Trophoblast cell (in vitro differentiated cells and primary cell): ENCODE results near the gene SLC16A9.
"Not testable (repeated sequence)": the region's sequence is repeated elsewhere in the genome, so short reads cannot be mapped to it uniquely, and the experiment has no call there.

Experiments
- DNase-seq, 2 donors: peaks; one replicate each; pipeline ENCODE4 v3.0.0-alpha.2; 2016
- H2AFZ ChIP-seq: 2 replicates; pipeline ENCODE4 v1.6.1; 2013; ENCODE audit warnings: low read length, moderate library complexity, mild to moderate bottlenecking; ENCODE audit not compliant: insufficient read depth, poor library complexity
- H2AK5ac ChIP-seq: 2 replicates; pipeline ENCODE4 v1.6.1; 2013; ENCODE audit warnings: mild to moderate bottlenecking, low read length
- H2BK120ac ChIP-seq: 2 replicates; pipeline ENCODE4 v1.6.1; 2013; ENCODE audit warnings: low read length, mild to moderate bottlenecking, moderate library complexity; ENCODE audit not compliant: insufficient read depth, poor library complexity
- H2BK12ac ChIP-seq: 2 replicates; pipeline ENCODE4 v1.6.1; 2013; ENCODE audit warnings: mild to moderate bottlenecking, low read length, moderate library complexity
- H2BK5ac ChIP-seq: 2 replicates; pipeline ENCODE4 v1.6.1; 2013; ENCODE audit warnings: low read length, low read depth, moderate library complexity, mild to moderate bottlenecking; ENCODE audit not compliant: poor library complexity
- H3K14ac ChIP-seq: 2 replicates; pipeline ENCODE4 v1.6.1; 2013; ENCODE audit warnings: mild to moderate bottlenecking, low read length
- H3K18ac ChIP-seq: 2 replicates; pipeline ENCODE4 v1.6.1; 2013; ENCODE audit warnings: mild to moderate bottlenecking, low read length
- H3K23ac ChIP-seq: 2 replicates; pipeline ENCODE4 v1.6.1; 2013; ENCODE audit warnings: low read length
- H3K27ac ChIP-seq: 2 replicates; pipeline ENCODE4 v1.5.1; 2013; ENCODE audit warnings: low read depth, mild to moderate bottlenecking, inconsistent platforms, low read length, moderate library complexity
- H3K27me3 ChIP-seq: 2 replicates; pipeline ENCODE4 v1.6.1; 2013; ENCODE audit warnings: inconsistent platforms, mild to moderate bottlenecking, low read length, moderate library complexity; ENCODE audit not compliant: insufficient read depth
- H3K36me3 ChIP-seq, 2 experiments: 1 replicate in 1 of 2; 2 replicates in 1 of 2; pipeline ENCODE4 v1.6.1; 2013; ENCODE audit warnings: low read length in 2 of 2, mild to moderate bottlenecking in 2 of 2, moderate library complexity in 1 of 2; ENCODE audit not compliant: insufficient read depth in 2 of 2, control insufficient read depth in 1 of 2
- H3K4ac ChIP-seq: 2 replicates; pipeline ENCODE4 v1.6.1; 2013; ENCODE audit warnings: low read depth, mild to moderate bottlenecking, low read length, moderate library complexity
- H3K4me1 ChIP-seq, 2 experiments: 1 replicate in 1 of 2; 2 replicates in 1 of 2; pipeline ENCODE4 v1.6.1; 2013; ENCODE audit warnings: low read length in 2 of 2, mild to moderate bottlenecking in 2 of 2, moderate library complexity in 1 of 2; ENCODE audit not compliant: insufficient read depth in 2 of 2, control insufficient read depth in 1 of 2
- H3K4me2 ChIP-seq: 2 replicates; pipeline ENCODE4 v1.6.1; 2013; ENCODE audit warnings: inconsistent platforms, mild to moderate bottlenecking, low read length, moderate library complexity
- H3K4me3 ChIP-seq: 2 replicates; pipeline ENCODE4 v1.5.1; 2013; ENCODE audit warnings: mild to moderate bottlenecking, low read depth, low read length, inconsistent platforms
- H3K79me1 ChIP-seq: one replicate; pipeline ENCODE4 v1.6.1; 2013; ENCODE audit warnings: low read length
- H3K79me2 ChIP-seq: 2 replicates; pipeline ENCODE4 v1.6.1; 2013; ENCODE audit warnings: low read length, mild to moderate bottlenecking; ENCODE audit not compliant: control insufficient read depth, insufficient read depth, poor library complexity
- H3K9ac ChIP-seq: 2 replicates; pipeline ENCODE4 v1.6.1; 2013; ENCODE audit warnings: mild to moderate bottlenecking, low read length
- H3K9me3 ChIP-seq: 2 replicates; pipeline ENCODE4 v1.6.1; 2013; ENCODE audit warnings: low read depth, mild to moderate bottlenecking, control low read depth, inconsistent platforms, low read length; ENCODE audit not compliant: insufficient read depth
- H4K12ac ChIP-seq: 2 replicates; pipeline ENCODE4 v1.6.1; 2013; ENCODE audit warnings: low read depth, mild to moderate bottlenecking, low read length, moderate library complexity
- H4K8ac ChIP-seq: 2 replicates; pipeline ENCODE4 v1.6.1; 2013; ENCODE audit warnings: low read depth, mild to moderate bottlenecking, low read length, moderate library complexity
- H4K91ac ChIP-seq: one replicate; pipeline ENCODE4 v1.6.1; 2013; ENCODE audit warnings: low read depth, mild to moderate bottlenecking, low read length, moderate library complexity
- WGBS: extraction: QIAGEN DNeasy Blood & Tissue Kit; methylation state at CpG from one replicate; pipeline ENCODE4 v1.1.7; 2013; ENCODE audit warnings: missing lambda C conversion rate; ENCODE audit not compliant: insufficient read length, insufficient coverage; ENCODE audit errors: extremely low coverage; 5-methylcytosine and 5-hydroxymethylcytosine counted together

The SLC16A9 gene

DNA sequence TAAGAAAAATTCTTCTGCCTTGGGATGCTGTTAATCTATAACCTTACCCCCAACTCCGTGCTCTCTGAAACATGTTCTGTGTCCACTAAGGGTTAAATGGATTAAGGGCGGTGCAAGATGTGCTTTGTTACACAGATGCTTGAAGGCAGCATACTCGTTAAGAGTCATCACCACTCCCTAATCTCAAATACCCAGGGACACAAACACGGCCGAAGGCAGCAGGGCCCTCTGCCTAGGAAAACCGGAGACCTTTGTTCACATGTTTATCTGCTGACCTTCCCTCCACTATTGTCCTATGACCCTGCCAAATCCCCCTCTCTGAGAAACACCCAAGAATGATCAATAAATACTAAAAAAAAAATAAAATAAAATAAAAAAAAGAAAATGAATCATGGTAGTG is 35.1 kb upstream of the SLC16A9 start:
- H2BK120ac ChIP-seq, H3K27me3 ChIP-seq, DNase-seq, H3K4me1 ChIP-seq, H3K9me3 ChIP-seq, H3K23ac ChIP-seq, H2BK12ac ChIP-seq, H2BK5ac ChIP-seq, H3K14ac ChIP-seq, H2AK5ac ChIP-seq, H3K4me2 ChIP-seq, H4K8ac ChIP-seq, H3K18ac ChIP-seq, H3K79me1 ChIP-seq, H3K4ac ChIP-seq, H3K4me3 ChIP-seq, H4K12ac ChIP-seq, H3K36me3 ChIP-seq, H2AFZ ChIP-seq, H4K91ac ChIP-seq, H3K27ac ChIP-seq, H3K79me2 ChIP-seq, H3K9ac ChIP-seq: not testable (repeated sequence)
- WGBS = no CpG with 5 or more reads among the region's 6 CpGs

- not testable (repeated sequence) for H2AK5ac ChIP-seq, DNase-seq, H2BK120ac ChIP-seq, H3K4me2 ChIP-seq, H3K18ac ChIP-seq, H3K9ac ChIP-seq, H3K9me3 ChIP-seq, H3K79me1 ChIP-seq, H3K79me2 ChIP-seq, H3K27me3 ChIP-seq, H2BK5ac ChIP-seq, H4K91ac ChIP-seq, H3K4me3 ChIP-seq, H3K27ac ChIP-seq, H3K4me1 ChIP-seq, H4K12ac ChIP-seq, H3K4ac ChIP-seq, H3K14ac ChIP-seq, H2BK12ac ChIP-seq, H4K8ac ChIP-seq, H3K23ac ChIP-seq, H3K36me3 ChIP-seq, H2AFZ ChIP-seq
- WGBS = no CpG with 5 or more reads among the region's 32 CpGs
Measured at GRCh38 chr10:59744156-59744555, 34.5 kb upstream of the SLC16A9 start.

GRCh38 chr10:59741583-59741982 is 31.9 kb upstream of the SLC16A9 start:
- Histone ChIP-seq H3K18ac (no peak overlapping the region), H2BK12ac (no peak overlapping the region), H3K27me3 (no peaks in the 10 kb centered on the region), H3K14ac (no peak overlapping the region), H4K91ac (no peak overlapping the region), H3K4me3 (no peak overlapping the region), H3K23ac (no peak overlapping the region), H3K79me1 (no peaks in the 10 kb centered on the region), H2AK5ac (no peak overlapping the region), H3K9ac (no peak overlapping the region), H2BK5ac (no peak overlapping the region), H2BK120ac (no peak overlapping the region), H4K12ac (no peak overlapping the region), H2AFZ (no peak overlapping the region), H3K79me2 (no peaks in the 10 kb centered on the region), H3K27ac (no peak overlapping the region), H4K8ac (no peak overlapping the region), H3K4ac (no peak overlapping the region), H3K9me3 (no peaks in the 10 kb centered on the region), H3K4me2 (no peak overlapping the region), H3K4me1 (no peaks in the 10 kb centered on the region), H3K36me3 (no peaks in the 10 kb centered on the region)
- DNase-seq = no peak
- WGBS = no CpG with 5 or more reads among the region's 5 CpGs

GRCh38 chr10:59741048-59741447 is 31.4 kb upstream of the SLC16A9 start:
- Histone ChIP-seq H3K9ac (no peak overlapping the region), H2AK5ac (no peak overlapping the region), H3K79me1 (no peaks in the 10 kb centered on the region), H2BK120ac (no peak overlapping the region), H2BK12ac (no peak overlapping the region), H3K4me1 (no peaks in the 10 kb centered on the region), H3K4me2 (no peak overlapping the region), H4K91ac (no peak overlapping the region), H3K23ac (no peak overlapping the region), H3K14ac (no peak overlapping the region), H3K18ac (no peak overlapping the region), H3K36me3 (no peaks in the 10 kb centered on the region), H2BK5ac (no peak overlapping the region), H3K27ac (no peak overlapping the region), H3K9me3 (no peaks in the 10 kb centered on the region), H4K8ac (no peak overlapping the region), H3K4ac (no peak overlapping the region), H3K27me3 (no peaks in the 10 kb centered on the region), H4K12ac (no peak overlapping the region), H2AFZ (no peak overlapping the region), H3K4me3 (no peak overlapping the region), H3K79me2 (no peaks in the 10 kb centered on the region)
- DNase-seq = no peak

- no CpG with 5 or more reads among the region's 1 CpG for WGBS
- no peak overlapping the region for H3K18ac ChIP-seq
Measured at GRCh38 chr10:59736749-59737148, 27.1 kb upstream of the SLC16A9 start.

More at GRCh38 chr10:59736749-59737148, 27.1 kb upstream of the SLC16A9 start:
- Histone ChIP-seq H3K4me2 (no peak overlapping the region), H4K12ac (no peak overlapping the region), H4K91ac (no peak overlapping the region), H3K14ac (no peak overlapping the region), H3K4me3 (no peak overlapping the region), H3K9ac (no peak overlapping the region), H2AFZ (no peak overlapping the region), H3K4me1 (no peaks in the 10 kb centered on the region), H3K36me3 (no peaks in the 10 kb centered on the region), H2AK5ac (no peak overlapping the region), H3K9me3 (no peaks in the 10 kb centered on the region), H3K79me2 (no peaks in the 10 kb centered on the region), H3K27me3 (no peaks in the 10 kb centered on the region), H4K8ac (no peak overlapping the region), H3K23ac (no peak overlapping the region), H3K27ac (no peak overlapping the region), H2BK12ac (no peak overlapping the region), H3K4ac (no peak overlapping the region), H3K79me1 (no peaks in the 10 kb centered on the region), H2BK120ac (no peak overlapping the region), H2BK5ac (no peak overlapping the region)
- no peak for DNase-seq
